Measurements from ENCODE around the gene BTAF1.

- no peak for TF ChIP-seq CTCF (IDR thresholded peaks at IDR 0.05)
- TF ChIP-seq ZFX (IDR thresholded peaks at IDR 0.05; ENCODE audit: borderline replicate concordance): no peak
Observed at GRCh38 chr10:91919651-91920050, 3.9 kb upstream of the BTAF1 start.

Data from 22Rv1 (cell line).